Mammary epithelial cell (primary cell): ENCODE data around the gene SLC25A26.

ENCODE experiments used
- CTCF ChIP-seq, 2 donors: IDR thresholded peaks in 1 of 2; conservative IDR thresholded peaks in 1 of 2; 2 replicates each; pipeline ENCODE4 v1.5.1; 2011 to 2012; ENCODE audit warnings: inconsistent platforms in 2 of 2, low read length in 2 of 2, mild to moderate bottlenecking in 2 of 2, control low read depth in 1 of 2, low read depth in 1 of 2; ENCODE audit not compliant: insufficient read depth in 1 of 2; ENCODE audit errors: extremely low read depth in 1 of 2
- EZH2 ChIP-seq: IDR thresholded peaks from 2 replicates; pipeline ENCODE4 v1.6.1; 2012; ENCODE audit warnings: low read length, inconsistent platforms, borderline replicate concordance

DNA sequence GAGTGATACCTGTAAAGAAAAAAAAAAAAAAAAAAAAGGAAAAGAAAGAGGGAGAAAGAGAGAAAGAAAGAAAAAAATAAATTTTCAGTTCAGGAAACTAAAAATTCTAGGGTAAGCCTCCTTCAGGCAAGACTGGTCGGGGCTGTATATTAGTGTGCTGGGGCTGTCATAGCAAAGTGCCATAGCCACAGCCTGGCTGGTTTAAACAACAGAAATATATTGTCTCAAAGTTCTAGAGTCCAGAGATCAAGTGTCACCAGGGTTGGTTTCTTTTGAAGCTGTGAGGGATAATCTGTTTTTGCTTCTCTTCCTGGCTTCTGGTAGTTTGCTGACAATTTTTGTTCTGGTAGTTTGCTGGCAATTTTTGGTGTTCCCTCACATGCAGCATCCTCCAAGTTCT is 48.4 kb upstream of the SLC25A26 start:
- TF ChIP-seq CTCF (conservative IDR thresholded peaks at IDR 0.05 in 1 of 2, IDR thresholded peaks at IDR 0.05 in 1 of 2; ENCODE audit: extremely low read depth in 1 of 2, insufficient read depth in 1 of 2, low read depth in 1 of 2, low read length in 2 of 2) = no peak
- TF ChIP-seq EZH2 = no peak
